Prostate gland (tissue), 2 donors: Measurements from ENCODE around the gene CHST8.

Source experiments
- CTCF ChIP-seq, 4 experiments: fragments of 200-600 bp in 2 of 4; fragments of 450-650 bp in 2 of 4; sonication (generic) in 2 of 4; IDR thresholded peaks; 1 replicate in 3 of 4; 2 replicates in 1 of 4; pipeline ENCODE4 v1.5.1; 2016 to 2019; ENCODE audit warnings: antibody characterized with exemption in 4 of 4, mild to moderate bottlenecking in 2 of 4, moderate library complexity in 2 of 4
- POLR2A ChIP-seq: fragments of 450-650 bp; IDR thresholded peaks from one replicate; pipeline ENCODE4 v1.6.1; 2016; ENCODE audit warnings: antibody characterized with exemption, mild to moderate bottlenecking

GRCh38 chr19:33653684-33654083 is 31.9 kb downstream of the CHST8 start:
- TF ChIP-seq CTCF (IDR thresholded peaks at IDR 0.05), result no peak
- no peak for TF ChIP-seq POLR2A
